H9 (cell line): ENCODE data around the gene CRMP1. TPM values are rescaled to one million over a fixed set of nuclear protein-coding genes. Genes with fewer than 3 reads are reported as not detected.

Experiments
- DNase-seq: peaks from one replicate; pipeline ENCODE4 v3.0.0-alpha.2; 2017
- H2AFZ ChIP-seq: one replicate; pipeline ENCODE4 v1.6.1; 2013; ENCODE audit warnings: mild to moderate bottlenecking, low read length, control low read depth, moderate library complexity
- H2AK5ac ChIP-seq: 2 replicates; pipeline ENCODE4 v1.6.1; 2013; ENCODE audit warnings: low read length, control low read depth, mixed read lengths; ENCODE audit not compliant: insufficient read length
- H2BK120ac ChIP-seq: one replicate; pipeline ENCODE4 v1.6.1; 2013; ENCODE audit warnings: low read depth, mild to moderate bottlenecking, low read length, control low read depth, inconsistent platforms; ENCODE audit not compliant: poor library complexity, severe bottlenecking
- H2BK12ac ChIP-seq: 2 replicates; pipeline ENCODE4 v1.6.1; 2013; ENCODE audit warnings: low read length, control low read depth, mixed read lengths, low read depth; ENCODE audit not compliant: insufficient read length
- H2BK15ac ChIP-seq: 2 replicates; pipeline ENCODE4 v1.6.1; 2013; ENCODE audit warnings: low read depth, low read length, control low read depth
- H2BK20ac ChIP-seq: one replicate; pipeline ENCODE4 v1.6.1; 2013; ENCODE audit warnings: low read depth, mild to moderate bottlenecking, low read length, control low read depth, inconsistent platforms; ENCODE audit not compliant: poor library complexity, severe bottlenecking
- H2BK5ac ChIP-seq: 2 replicates; pipeline ENCODE4 v1.6.1; 2013; ENCODE audit warnings: low read length, control low read depth, mixed read lengths; ENCODE audit not compliant: insufficient read length
- H3K14ac ChIP-seq: 2 replicates; pipeline ENCODE4 v1.6.1; 2013; ENCODE audit warnings: low read length, control low read depth; ENCODE audit not compliant: insufficient read depth
- H3K18ac ChIP-seq: 2 replicates; pipeline ENCODE4 v1.6.1; 2013; ENCODE audit warnings: low read depth, mild to moderate bottlenecking, mixed read lengths, low read length, control low read depth; ENCODE audit not compliant: insufficient read length
- H3K23ac ChIP-seq: 2 replicates; pipeline ENCODE4 v1.6.1; 2013; ENCODE audit warnings: low read length, control low read depth, mixed read lengths, low read depth; ENCODE audit not compliant: insufficient read length
- H3K23me2 ChIP-seq: 2 replicates; pipeline ENCODE4 v1.6.1; 2013; ENCODE audit warnings: low read depth, mild to moderate bottlenecking, mixed read lengths, low read length, control low read depth; ENCODE audit not compliant: insufficient read length, poor library complexity, severe bottlenecking
- H3K27ac ChIP-seq: 2 replicates; pipeline ENCODE4 v1.5.1; 2013; ENCODE audit warnings: low read length, control low read depth, mixed read lengths, low read depth; ENCODE audit not compliant: insufficient read length
- H3K27me3 ChIP-seq: 2 replicates; pipeline ENCODE4 v1.6.1; 2013; ENCODE audit warnings: low read length, control low read depth, inconsistent platforms; ENCODE audit not compliant: insufficient read depth
- H3K4ac ChIP-seq: 2 replicates; pipeline ENCODE4 v1.6.1; 2013; ENCODE audit warnings: low read depth, mild to moderate bottlenecking, control low read depth, inconsistent platforms, low read length, moderate library complexity
- H3K4me1 ChIP-seq: 2 replicates; pipeline ENCODE4 v1.6.1; 2013; ENCODE audit warnings: low read length, control low read depth, inconsistent platforms; ENCODE audit not compliant: insufficient read depth
- H3K4me2 ChIP-seq: 2 replicates; pipeline ENCODE4 v1.6.1; 2013; ENCODE audit warnings: low read length, control low read depth, mixed read lengths; ENCODE audit not compliant: insufficient read length, insufficient read depth
- H3K56ac ChIP-seq: 2 replicates; pipeline ENCODE4 v1.6.1; 2013; ENCODE audit warnings: low read depth, mild to moderate bottlenecking, mixed read lengths, low read length, control low read depth; ENCODE audit not compliant: insufficient read length
- H3K79me1 ChIP-seq: 2 replicates; pipeline ENCODE4 v1.6.1; 2013; ENCODE audit warnings: low read depth, mild to moderate bottlenecking, moderate library complexity, low read length, control low read depth, inconsistent platforms; ENCODE audit not compliant: insufficient read depth, poor library complexity, severe bottlenecking
- H3K79me2 ChIP-seq: 2 replicates; pipeline ENCODE4 v1.6.1; 2013; ENCODE audit warnings: low read length, control low read depth, inconsistent platforms; ENCODE audit not compliant: insufficient read depth
- H3K9ac ChIP-seq: 2 replicates; pipeline ENCODE4 v1.6.1; 2013; ENCODE audit warnings: low read length, control low read depth, mixed read lengths; ENCODE audit not compliant: insufficient read length; ENCODE audit errors: extremely low read depth
- H3K9me3 ChIP-seq: one replicate; pipeline ENCODE4 v1.6.1; 2013; ENCODE audit warnings: low read depth, low read length, inconsistent platforms; ENCODE audit not compliant: control insufficient read depth
- H3T11ph ChIP-seq: one replicate; pipeline ENCODE4 v1.6.1; 2013; ENCODE audit warnings: mild to moderate bottlenecking, low read length, control low read depth, inconsistent platforms
- H4K20me1 ChIP-seq: one replicate; pipeline ENCODE4 v1.6.1; 2013; ENCODE audit not compliant: control insufficient read depth, insufficient read length, insufficient read depth
- H4K5ac ChIP-seq: 2 replicates; pipeline ENCODE4 v1.6.1; 2013; ENCODE audit warnings: low read depth, mild to moderate bottlenecking, mixed read lengths, low read length, control low read depth; ENCODE audit not compliant: insufficient read length
- H4K8ac ChIP-seq: replicated peaks from 2 replicates; pipeline ENCODE4 v1.6.1; 2013; ENCODE audit warnings: low read length, control low read depth, mixed read lengths, low read depth; ENCODE audit not compliant: insufficient read length
- H4K91ac ChIP-seq: 2 replicates; pipeline ENCODE4 v1.6.1; 2013; ENCODE audit warnings: low read depth, mild to moderate bottlenecking, moderate library complexity, mixed read lengths, low read length, control low read depth; ENCODE audit not compliant: insufficient read length
- H3K27ac Mint-ChIP-seq, 3 experiments: 2 replicates in 2 of 3; 3 replicates in 1 of 3; pipeline ENCODE4 v1.8.0; 2020 to 2021; ENCODE audit warnings: mixed read lengths in 3 of 3, mild to moderate bottlenecking in 1 of 3, moderate library complexity in 1 of 3
- H3K27me3 Mint-ChIP-seq: 2 replicates; pipeline ENCODE4 v1.8.0; 2021; ENCODE audit warnings: low read depth, mild to moderate bottlenecking, moderate library complexity, mixed read lengths
- H3K36me3 Mint-ChIP-seq, 3 experiments: 2 replicates in 2 of 3; 3 replicates in 1 of 3; pipeline ENCODE4 v1.8.0; 2020 to 2021; ENCODE audit warnings: low read depth in 3 of 3, mixed read lengths in 3 of 3; ENCODE audit not compliant: insufficient read depth in 1 of 3
- H3K4me1 Mint-ChIP-seq, 2 experiments: 2 replicates each; pipeline ENCODE4 v1.8.0; 2020; ENCODE audit warnings: mixed read lengths in 2 of 2
- H3K4me3 Mint-ChIP-seq, 2 experiments: 2 replicates in 1 of 2; 3 replicates in 1 of 2; pipeline ENCODE4 v1.8.0; 2020 to 2021; ENCODE audit warnings: mild to moderate bottlenecking in 2 of 2, mixed read lengths in 2 of 2, moderate library complexity in 1 of 2
- H3K9me3 Mint-ChIP-seq, 2 experiments: 2 replicates in 1 of 2; 3 replicates in 1 of 2; pipeline ENCODE4 v1.8.0; 2020; ENCODE audit warnings: mild to moderate bottlenecking in 2 of 2, mixed read lengths in 2 of 2, moderate library complexity in 1 of 2
- WGBS: extraction: QIAGEN DNeasy Blood & Tissue Kit; methylation state at CpG from one replicate; pipeline ENCODE4 v1.1.7; 2013; ENCODE audit warnings: missing lambda C conversion rate, low lambda C conversion rate, mixed read lengths; ENCODE audit not compliant: insufficient read length; ENCODE audit errors: extremely low coverage; 5-methylcytosine and 5-hydroxymethylcytosine counted together
- total RNA-seq: library from RNA; stranded (reverse); gene quantifications from 2 replicates; pipeline ENCODE4 v1.2.1, GENCODE V29; 2021
- TF ChIP-seq, protein P1 (sequence below): fragments of 200-600 bp; sonication (generic); conservative IDR thresholded peaks from 3 replicates; pipeline ENCODE4 v1.8.0; 2021; ENCODE audit warnings: antibody characterized with exemption, mild to moderate bottlenecking

CRMP1 gene
- total RNA-seq, 1 experiment from 2014 or later: 71.6 TPM

DNA sequence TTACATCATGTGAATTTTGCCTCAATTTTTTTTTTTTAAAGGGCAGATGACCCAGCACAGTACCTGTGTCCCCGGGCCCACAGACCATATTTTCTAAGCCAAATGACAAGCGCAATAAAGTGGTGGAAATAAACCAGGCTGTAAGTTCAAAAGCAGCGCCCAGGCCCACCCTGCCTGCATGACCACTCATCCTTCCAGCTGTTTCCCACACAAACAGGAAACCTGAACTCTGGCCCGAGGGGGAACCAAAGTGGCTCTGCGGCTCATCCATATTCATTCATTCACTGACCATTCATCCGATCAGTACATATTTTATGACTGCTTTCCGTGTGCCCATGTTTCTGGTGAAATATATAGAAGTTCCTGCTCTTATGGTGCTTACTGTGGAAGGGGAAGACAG lies 33.7 kb upstream of the CRMP1 start:
- H2BK12ac ChIP-seq: no peak overlapping the region
- no peak overlapping the region for H4K8ac ChIP-seq
- no peaks in the 10 kb centered on the region for H3K9me3 Mint-ChIP-seq
- no peak overlapping the region for H3K14ac ChIP-seq
- H3K9ac ChIP-seq: no peak overlapping the region
- no CpG with 5 or more reads among the region's 7 CpGs for WGBS
- H2AK5ac ChIP-seq: no peak overlapping the region
- H3K27me3 ChIP-seq: no peaks in the 10 kb centered on the region
- no peak overlapping the region for H4K91ac ChIP-seq
- no peaks in the 10 kb centered on the region for H3K79me2 ChIP-seq
- H2BK120ac ChIP-seq: no peak overlapping the region
- H3K4ac ChIP-seq: no peak overlapping the region
- H3T11ph ChIP-seq: no peak overlapping the region
- no peak overlapping the region for H3K4me3 Mint-ChIP-seq
- DNase-seq: no peak
- no peak overlapping the region for H2AFZ ChIP-seq
- no peak overlapping the region for H4K5ac ChIP-seq
- peaks cover 3% of the 10 kb centered on the region; the same call in 1 of the 2 replicates for H3K4me1 ChIP-seq
- no peak overlapping the region for H2BK5ac ChIP-seq
- peaks cover 20 to 22% of the 10 kb centered on the region in 2 experiments for H3K4me1 Mint-ChIP-seq
- H4K20me1 ChIP-seq: no peaks in the 10 kb centered on the region
- H2BK20ac ChIP-seq: no peak overlapping the region
- H3K23me2 ChIP-seq: no peaks in the 10 kb centered on the region
- H3K4me2 ChIP-seq: no peak overlapping the region
- H3K9me3 ChIP-seq: no peaks in the 10 kb centered on the region
- no peak overlapping the region for H3K27ac ChIP-seq
- H3K36me3 Mint-ChIP-seq: no peaks in the 10 kb centered on the region
- no peak overlapping the region for H3K27ac Mint-ChIP-seq
- peaks cover 37% of the 10 kb centered on the region for H3K27me3 Mint-ChIP-seq
- no peak overlapping the region for H3K18ac ChIP-seq
- no peak overlapping the region for H3K23ac ChIP-seq
- TF ChIP-seq, protein P1, sequence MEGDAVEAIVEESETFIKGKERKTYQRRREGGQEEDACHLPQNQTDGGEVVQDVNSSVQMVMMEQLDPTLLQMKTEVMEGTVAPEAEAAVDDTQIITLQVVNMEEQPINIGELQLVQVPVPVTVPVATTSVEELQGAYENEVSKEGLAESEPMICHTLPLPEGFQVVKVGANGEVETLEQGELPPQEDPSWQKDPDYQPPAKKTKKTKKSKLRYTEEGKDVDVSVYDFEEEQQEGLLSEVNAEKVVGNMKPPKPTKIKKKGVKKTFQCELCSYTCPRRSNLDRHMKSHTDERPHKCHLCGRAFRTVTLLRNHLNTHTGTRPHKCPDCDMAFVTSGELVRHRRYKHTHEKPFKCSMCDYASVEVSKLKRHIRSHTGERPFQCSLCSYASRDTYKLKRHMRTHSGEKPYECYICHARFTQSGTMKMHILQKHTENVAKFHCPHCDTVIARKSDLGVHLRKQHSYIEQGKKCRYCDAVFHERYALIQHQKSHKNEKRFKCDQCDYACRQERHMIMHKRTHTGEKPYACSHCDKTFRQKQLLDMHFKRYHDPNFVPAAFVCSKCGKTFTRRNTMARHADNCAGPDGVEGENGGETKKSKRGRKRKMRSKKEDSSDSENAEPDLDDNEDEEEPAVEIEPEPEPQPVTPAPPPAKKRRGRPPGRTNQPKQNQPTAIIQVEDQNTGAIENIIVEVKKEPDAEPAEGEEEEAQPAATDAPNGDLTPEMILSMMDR: no peak
- no peak overlapping the region for H3K56ac ChIP-seq
- no peaks in the 10 kb centered on the region for H3K79me1 ChIP-seq
- no peak overlapping the region for H2BK15ac ChIP-seq
